Stimulated activated CD4-positive, alpha-beta T cell treated with anti-CD3 and anti-CD28 coated beads, Interleukin-15, amount 100 ng/mL, for 48 hours (primary cell): ENCODE data around the gene LRRC8C.

Experiments used
- DNase-seq, 2 donors: peaks; one replicate each; pipeline ENCODE4 v3.0.0-alpha.2; 2020; ENCODE audit warnings: low read depth in 2 of 2

Gene LRRC8C

GRCh38 chr1:89732643-89733222, 99.8 kb downstream of the LRRC8C start:
- DNase-seq: no peak

- DNase-seq: no peak
Observed at GRCh38 chr1:89733748-89734147, 100.8 kb downstream of the LRRC8C start.

- no peak for DNase-seq
Observed at GRCh38 chr1:89734442-89734841, 101.5 kb downstream of the LRRC8C start.

- DNase-seq: no peak
Observed at GRCh38 chr1:89735479-89735878, 102.6 kb downstream of the LRRC8C start.

GRCh38 chr1:89736937-89737733, 104.2 kb downstream of the LRRC8C start:
- no peak for DNase-seq

GRCh38 chr1:89737985-89738510, 105.1 kb downstream of the LRRC8C start:
- DNase-seq: no peak

- DNase-seq: peak; percentile 28 to 36
Observed at GRCh38 chr1:89739013-89739843, 106.3 kb downstream of the LRRC8C start.

- DNase-seq: no peak
Observed at GRCh38 chr1:89739844-89740216, 106.9 kb downstream of the LRRC8C start.

GRCh38 chr1:89743788-89744187, 110.9 kb downstream of the LRRC8C start:
- DNase-seq: no peak

GRCh38 chr1:89746424-89747149, 113.7 kb downstream of the LRRC8C start:
- DNase-seq: no peak

GRCh38 chr1:89753761-89754160, 120.8 kb downstream of the LRRC8C start:
- no peak for DNase-seq

- DNase-seq: no peak
Observed at GRCh38 chr1:89754518-89754917, 121.6 kb downstream of the LRRC8C start.

- no peak for DNase-seq
Observed at GRCh38 chr1:89755591-89755990, 122.7 kb downstream of the LRRC8C start.

GRCh38 chr1:89757532-89757931, 124.6 kb downstream of the LRRC8C start:
- peak in 1 of 2 donors; percentile 47 for DNase-seq

- DNase-seq: no peak
Observed at GRCh38 chr1:89758156-89758555, 125.2 kb downstream of the LRRC8C start.

- DNase-seq: no peak
Observed at GRCh38 chr1:89759036-89759435, 126.1 kb downstream of the LRRC8C start.

- no peak for DNase-seq
Observed at GRCh38 chr1:89760496-89760895, 127.6 kb downstream of the LRRC8C start.

- no peak for DNase-seq
Observed at GRCh38 chr1:89761338-89761737, 128.4 kb downstream of the LRRC8C start.

- no peak for DNase-seq
Observed at GRCh38 chr1:89761901-89762300, 129.0 kb downstream of the LRRC8C start.

- no peak for DNase-seq
Observed at GRCh38 chr1:89762386-89762778, 129.5 kb downstream of the LRRC8C start.

- peak; percentile 80 to 88 for DNase-seq
Observed at GRCh38 chr1:89762779-89763648, 130.1 kb downstream of the LRRC8C start.
